H9 (cell line): ENCODE measurements around the gene CDS2. TPM values are rescaled to one million over a fixed set of nuclear protein-coding genes. Genes with fewer than 3 reads are reported as not detected.

ENCODE experiments used
- DNase-seq: peaks from one replicate; pipeline ENCODE4 v3.0.0-alpha.2; 2017
- H2AFZ ChIP-seq: one replicate; pipeline ENCODE4 v1.6.1; 2013; ENCODE audit warnings: mild to moderate bottlenecking, low read length, control low read depth, moderate library complexity
- H2AK5ac ChIP-seq: 2 replicates; pipeline ENCODE4 v1.6.1; 2013; ENCODE audit warnings: low read length, control low read depth, mixed read lengths; ENCODE audit not compliant: insufficient read length
- H2BK120ac ChIP-seq: one replicate; pipeline ENCODE4 v1.6.1; 2013; ENCODE audit warnings: low read depth, mild to moderate bottlenecking, low read length, control low read depth, inconsistent platforms; ENCODE audit not compliant: poor library complexity, severe bottlenecking
- H2BK12ac ChIP-seq: 2 replicates; pipeline ENCODE4 v1.6.1; 2013; ENCODE audit warnings: low read length, control low read depth, mixed read lengths, low read depth; ENCODE audit not compliant: insufficient read length
- H2BK15ac ChIP-seq: 2 replicates; pipeline ENCODE4 v1.6.1; 2013; ENCODE audit warnings: low read depth, low read length, control low read depth
- H2BK20ac ChIP-seq: one replicate; pipeline ENCODE4 v1.6.1; 2013; ENCODE audit warnings: low read depth, mild to moderate bottlenecking, low read length, control low read depth, inconsistent platforms; ENCODE audit not compliant: poor library complexity, severe bottlenecking
- H2BK5ac ChIP-seq: 2 replicates; pipeline ENCODE4 v1.6.1; 2013; ENCODE audit warnings: low read length, control low read depth, mixed read lengths; ENCODE audit not compliant: insufficient read length
- H3K14ac ChIP-seq: 2 replicates; pipeline ENCODE4 v1.6.1; 2013; ENCODE audit warnings: low read length, control low read depth; ENCODE audit not compliant: insufficient read depth
- H3K18ac ChIP-seq: 2 replicates; pipeline ENCODE4 v1.6.1; 2013; ENCODE audit warnings: low read depth, mild to moderate bottlenecking, mixed read lengths, low read length, control low read depth; ENCODE audit not compliant: insufficient read length
- H3K23ac ChIP-seq: 2 replicates; pipeline ENCODE4 v1.6.1; 2013; ENCODE audit warnings: low read length, control low read depth, mixed read lengths, low read depth; ENCODE audit not compliant: insufficient read length
- H3K23me2 ChIP-seq: 2 replicates; pipeline ENCODE4 v1.6.1; 2013; ENCODE audit warnings: low read depth, mild to moderate bottlenecking, mixed read lengths, low read length, control low read depth; ENCODE audit not compliant: insufficient read length, poor library complexity, severe bottlenecking
- H3K27ac ChIP-seq: 2 replicates; pipeline ENCODE4 v1.5.1; 2013; ENCODE audit warnings: low read length, control low read depth, mixed read lengths, low read depth; ENCODE audit not compliant: insufficient read length
- H3K27me3 ChIP-seq: 2 replicates; pipeline ENCODE4 v1.6.1; 2013; ENCODE audit warnings: low read length, control low read depth, inconsistent platforms; ENCODE audit not compliant: insufficient read depth
- H3K4ac ChIP-seq: 2 replicates; pipeline ENCODE4 v1.6.1; 2013; ENCODE audit warnings: low read depth, mild to moderate bottlenecking, control low read depth, inconsistent platforms, low read length, moderate library complexity
- H3K4me1 ChIP-seq: 2 replicates; pipeline ENCODE4 v1.6.1; 2013; ENCODE audit warnings: low read length, control low read depth, inconsistent platforms; ENCODE audit not compliant: insufficient read depth
- H3K4me2 ChIP-seq: 2 replicates; pipeline ENCODE4 v1.6.1; 2013; ENCODE audit warnings: low read length, control low read depth, mixed read lengths; ENCODE audit not compliant: insufficient read length, insufficient read depth
- H3K56ac ChIP-seq: 2 replicates; pipeline ENCODE4 v1.6.1; 2013; ENCODE audit warnings: low read depth, mild to moderate bottlenecking, mixed read lengths, low read length, control low read depth; ENCODE audit not compliant: insufficient read length
- H3K79me1 ChIP-seq: 2 replicates; pipeline ENCODE4 v1.6.1; 2013; ENCODE audit warnings: low read depth, mild to moderate bottlenecking, moderate library complexity, low read length, control low read depth, inconsistent platforms; ENCODE audit not compliant: insufficient read depth, poor library complexity, severe bottlenecking
- H3K79me2 ChIP-seq: 2 replicates; pipeline ENCODE4 v1.6.1; 2013; ENCODE audit warnings: low read length, control low read depth, inconsistent platforms; ENCODE audit not compliant: insufficient read depth
- H3K9ac ChIP-seq: 2 replicates; pipeline ENCODE4 v1.6.1; 2013; ENCODE audit warnings: low read length, control low read depth, mixed read lengths; ENCODE audit not compliant: insufficient read length; ENCODE audit errors: extremely low read depth
- H3K9me3 ChIP-seq: one replicate; pipeline ENCODE4 v1.6.1; 2013; ENCODE audit warnings: low read depth, low read length, inconsistent platforms; ENCODE audit not compliant: control insufficient read depth
- H3T11ph ChIP-seq: one replicate; pipeline ENCODE4 v1.6.1; 2013; ENCODE audit warnings: mild to moderate bottlenecking, low read length, control low read depth, inconsistent platforms
- H4K20me1 ChIP-seq: one replicate; pipeline ENCODE4 v1.6.1; 2013; ENCODE audit not compliant: control insufficient read depth, insufficient read length, insufficient read depth
- H4K5ac ChIP-seq: 2 replicates; pipeline ENCODE4 v1.6.1; 2013; ENCODE audit warnings: low read depth, mild to moderate bottlenecking, mixed read lengths, low read length, control low read depth; ENCODE audit not compliant: insufficient read length
- H4K8ac ChIP-seq: replicated peaks from 2 replicates; pipeline ENCODE4 v1.6.1; 2013; ENCODE audit warnings: low read length, control low read depth, mixed read lengths, low read depth; ENCODE audit not compliant: insufficient read length
- H4K91ac ChIP-seq: 2 replicates; pipeline ENCODE4 v1.6.1; 2013; ENCODE audit warnings: low read depth, mild to moderate bottlenecking, moderate library complexity, mixed read lengths, low read length, control low read depth; ENCODE audit not compliant: insufficient read length
- H3K27ac Mint-ChIP-seq, 3 experiments: 2 replicates in 2 of 3; 3 replicates in 1 of 3; pipeline ENCODE4 v1.8.0; 2020 to 2021; ENCODE audit warnings: mixed read lengths in 3 of 3, mild to moderate bottlenecking in 1 of 3, moderate library complexity in 1 of 3
- H3K27me3 Mint-ChIP-seq: 2 replicates; pipeline ENCODE4 v1.8.0; 2021; ENCODE audit warnings: low read depth, mild to moderate bottlenecking, moderate library complexity, mixed read lengths
- H3K36me3 Mint-ChIP-seq, 3 experiments: 2 replicates in 2 of 3; 3 replicates in 1 of 3; pipeline ENCODE4 v1.8.0; 2020 to 2021; ENCODE audit warnings: low read depth in 3 of 3, mixed read lengths in 3 of 3; ENCODE audit not compliant: insufficient read depth in 1 of 3
- H3K4me1 Mint-ChIP-seq, 2 experiments: 2 replicates each; pipeline ENCODE4 v1.8.0; 2020; ENCODE audit warnings: mixed read lengths in 2 of 2
- H3K4me3 Mint-ChIP-seq, 2 experiments: 2 replicates in 1 of 2; 3 replicates in 1 of 2; pipeline ENCODE4 v1.8.0; 2020 to 2021; ENCODE audit warnings: mild to moderate bottlenecking in 2 of 2, mixed read lengths in 2 of 2, moderate library complexity in 1 of 2
- H3K9me3 Mint-ChIP-seq, 2 experiments: 2 replicates in 1 of 2; 3 replicates in 1 of 2; pipeline ENCODE4 v1.8.0; 2020; ENCODE audit warnings: mild to moderate bottlenecking in 2 of 2, mixed read lengths in 2 of 2, moderate library complexity in 1 of 2
- CTCF ChIP-seq: fragments of 200-600 bp; sonication (generic); conservative IDR thresholded peaks from 3 replicates; pipeline ENCODE4 v1.8.0; 2021; ENCODE audit warnings: antibody characterized with exemption, mild to moderate bottlenecking
- WGBS: extraction: QIAGEN DNeasy Blood & Tissue Kit; methylation state at CpG from one replicate; pipeline ENCODE4 v1.1.7; 2013; ENCODE audit warnings: missing lambda C conversion rate, low lambda C conversion rate, mixed read lengths; ENCODE audit not compliant: insufficient read length; ENCODE audit errors: extremely low coverage; 5-methylcytosine and 5-hydroxymethylcytosine counted together
- total RNA-seq: library from RNA; stranded (reverse); gene quantifications from 2 replicates; pipeline ENCODE4 v1.2.1, GENCODE V29; 2021

The CDS2 gene
- total RNA-seq, 1 experiment from 2014 or later = 63.2 TPM

DNA sequence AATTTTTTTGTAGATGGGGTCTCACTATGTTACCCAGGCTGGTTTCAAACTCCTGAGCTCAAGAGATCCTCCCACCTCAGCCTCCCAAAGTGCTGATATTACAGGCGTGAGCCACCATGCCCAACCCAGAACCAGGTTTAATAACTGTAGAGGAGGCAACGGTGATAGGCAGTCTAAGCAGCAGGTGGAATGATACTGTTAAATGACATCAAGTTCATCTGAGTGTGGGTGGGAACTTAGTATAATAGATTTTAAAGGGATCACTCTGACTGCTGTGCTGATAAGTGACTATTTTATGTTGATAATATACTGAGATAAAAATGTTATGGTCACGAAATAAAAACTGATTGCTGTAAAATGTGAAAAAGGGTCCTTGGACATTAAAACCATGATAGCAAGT is 38.1 kb upstream of the CDS2 start:
- TF ChIP-seq CTCF = no peak
- Mint-ChIP-seq H3K36me3 (peaks cover 2 to 5% (median 5%) of the 10 kb centered on the region in 3 experiments; a peak in 4 of 7 replicates), H3K4me1 (peaks cover 0 to 3% of the 10 kb centered on the region in 2 experiments; a peak in 1 of 4 replicates), H3K27me3 (no peaks in the 10 kb centered on the region), H3K4me3 (no peak overlapping the region), H3K27ac (no peak overlapping the region), H3K9me3 (no peaks in the 10 kb centered on the region)
- no peak overlapping the region for H3K23ac ChIP-seq
- no peak overlapping the region for H3K27ac ChIP-seq
- H3T11ph ChIP-seq = no peak overlapping the region
- no peak overlapping the region for H4K5ac ChIP-seq
- no peaks in the 10 kb centered on the region for H4K20me1 ChIP-seq
- H3K23me2 ChIP-seq = no peaks in the 10 kb centered on the region
- no peak overlapping the region for H3K18ac ChIP-seq
- no peak overlapping the region for H3K9ac ChIP-seq
- no peak overlapping the region for H3K4ac ChIP-seq
- no peak overlapping the region for H4K91ac ChIP-seq
- no peaks in the 10 kb centered on the region for H3K79me2 ChIP-seq
- H2BK12ac ChIP-seq = no peak overlapping the region
- no peaks in the 10 kb centered on the region for H3K27me3 ChIP-seq
- no peak for DNase-seq
- H2BK15ac ChIP-seq = no peak overlapping the region
- no peak overlapping the region for H2AFZ ChIP-seq
- H2BK120ac ChIP-seq = no peak overlapping the region
- no peak overlapping the region for H3K56ac ChIP-seq
- no peaks in the 10 kb centered on the region for H3K79me1 ChIP-seq
- H3K9me3 ChIP-seq = no peaks in the 10 kb centered on the region
- H2AK5ac ChIP-seq = no peak overlapping the region
- no peak overlapping the region for H2BK20ac ChIP-seq
- no peak overlapping the region for H3K4me2 ChIP-seq
- H3K14ac ChIP-seq = no peak overlapping the region
- H3K4me1 ChIP-seq = no peaks in the 10 kb centered on the region
- H4K8ac ChIP-seq = no peak overlapping the region
- no CpG with 5 or more reads among the region's 3 CpGs for WGBS
- no peak overlapping the region for H2BK5ac ChIP-seq
